Germinal center (tissue), 1 donor: ENCODE results near the gene MSI2.

Experiments
- DNase-seq: peaks from one replicate; pipeline ENCODE4 v3.0.0; 2012; ENCODE audit warnings: mixed read lengths, low spot score

Gene MSI2

GRCh38 chr17:57685499-57686132 lies 429.3 kb downstream of the MSI2 start:
- DNase-seq, result no peak

- DNase-seq, result no peak
Observed at GRCh38 chr17:57687642-57688041, 431.3 kb downstream of the MSI2 start.

GRCh38 chr17:57689254-57689653 lies 432.9 kb downstream of the MSI2 start:
- no peak for DNase-seq

- no peak for DNase-seq
Observed at GRCh38 chr17:57691939-57692338, 435.6 kb downstream of the MSI2 start.

GRCh38 chr17:57692770-57693169 lies 436.4 kb downstream of the MSI2 start:
- no peak for DNase-seq

- no peak for DNase-seq
Observed at GRCh38 chr17:57694051-57694450, 437.7 kb downstream of the MSI2 start.

GRCh38 chr17:57696050-57696449 lies 439.7 kb downstream of the MSI2 start:
- no peak for DNase-seq

GRCh38 chr17:57697197-57697596 lies 440.9 kb downstream of the MSI2 start:
- DNase-seq, result no peak

- no peak for DNase-seq
Observed at GRCh38 chr17:57697891-57698711, 441.8 kb downstream of the MSI2 start.

GRCh38 chr17:57699751-57700219 lies 443.5 kb downstream of the MSI2 start:
- no peak for DNase-seq

GRCh38 chr17:57701124-57701523 lies 444.8 kb downstream of the MSI2 start:
- DNase-seq, result no peak

- no peak for DNase-seq
Observed at GRCh38 chr17:57703273-57703672, 446.9 kb downstream of the MSI2 start.

- no peak for DNase-seq
Observed at GRCh38 chr17:57704448-57704847, 448.1 kb downstream of the MSI2 start.

GRCh38 chr17:57705921-57706695 lies 449.8 kb downstream of the MSI2 start:
- DNase-seq, result no peak

- no peak for DNase-seq
Observed at GRCh38 chr17:57706761-57707160, 450.4 kb downstream of the MSI2 start.

GRCh38 chr17:57707892-57708291 lies 451.6 kb downstream of the MSI2 start:
- DNase-seq, result no peak

- no peak for DNase-seq
Observed at GRCh38 chr17:57708410-57708809, 452.1 kb downstream of the MSI2 start.

- DNase-seq, result no peak
Observed at GRCh38 chr17:57713140-57713539, 456.8 kb downstream of the MSI2 start.

- DNase-seq, result no peak
Observed at GRCh38 chr17:57714665-57715180, 458.4 kb downstream of the MSI2 start.

GRCh38 chr17:57715981-57716380 lies 459.7 kb downstream of the MSI2 start:
- DNase-seq, result no peak

GRCh38 chr17:57718878-57719277 lies 462.6 kb downstream of the MSI2 start:
- DNase-seq, result no peak

- no peak for DNase-seq
Observed at GRCh38 chr17:57720386-57721035, 464.2 kb downstream of the MSI2 start.
